HUES6 (cell line): ENCODE results near the gene TCF20.
A peak's percentile ranks its signal among the peaks of the same experiment; 100 is the strongest.

Experiments used
- H3K27ac ChIP-seq: 2 replicates; pipeline ENCODE4 v1.7.0; 2013; ENCODE audit warnings: low read depth, mild to moderate bottlenecking, low read length, inconsistent platforms
- H3K27me3 ChIP-seq: 2 replicates; pipeline ENCODE4 v1.6.1; 2013; ENCODE audit warnings: low read length; ENCODE audit not compliant: control insufficient read depth, insufficient read depth
- H3K36me3 ChIP-seq: 2 replicates; pipeline ENCODE4 v1.6.1; 2013; ENCODE audit warnings: low read length; ENCODE audit not compliant: control insufficient read depth, insufficient read depth
- H3K4me1 ChIP-seq: 2 replicates; pipeline ENCODE4 v1.6.1; 2013; ENCODE audit warnings: low read length; ENCODE audit not compliant: control insufficient read depth, insufficient read depth
- H3K4me3 ChIP-seq: 2 replicates; pipeline ENCODE4 v1.5.1; 2013; ENCODE audit warnings: low read depth, low read length
- H3K9ac ChIP-seq: one replicate; pipeline ENCODE4 v1.6.1; 2013; ENCODE audit warnings: mild to moderate bottlenecking, low read length
- H3K9me3 ChIP-seq: 2 replicates; pipeline ENCODE4 v1.6.1; 2013; ENCODE audit warnings: low read depth, low read length; ENCODE audit not compliant: control insufficient read depth, insufficient read depth

TCF20 gene

GRCh38 chr22:42309865-42310264 is 39.4 kb upstream of the TCF20 start:
- 0 out of 2 replicates have a peak, but pooled peaks cover 2% of the 10 kb centered on the region for H3K27me3 ChIP-seq
- H3K27ac ChIP-seq = no peak overlapping the region
- H3K9me3 ChIP-seq = no peaks in the 10 kb centered on the region
- H3K36me3 ChIP-seq = no peaks in the 10 kb centered on the region
- H3K4me3 ChIP-seq = no peak overlapping the region
- H3K4me1 ChIP-seq = peaks cover 41% of the 10 kb centered on the region
- H3K9ac ChIP-seq = no peak overlapping the region

GRCh38 chr22:42308892-42309468 is 38.5 kb upstream of the TCF20 start:
- H3K9me3 ChIP-seq = no peaks in the 10 kb centered on the region
- H3K4me1 ChIP-seq = peaks cover 41% of the 10 kb centered on the region
- H3K4me3 ChIP-seq = no peak overlapping the region
- H3K9ac ChIP-seq = no peak overlapping the region
- H3K36me3 ChIP-seq = no peaks in the 10 kb centered on the region
- H3K27me3 ChIP-seq = 0 out of 2 replicates have a peak, but pooled peaks cover 6% of the 10 kb centered on the region
- no peak overlapping the region for H3K27ac ChIP-seq

GRCh38 chr22:42307806-42308563 is 37.5 kb upstream of the TCF20 start:
- Histone ChIP-seq H3K36me3 (no peaks in the 10 kb centered on the region), H3K4me1 (peaks cover 41% of the 10 kb centered on the region), H3K9me3 (no peaks in the 10 kb centered on the region), H3K27me3 (0 out of 2 replicates have a peak, but pooled peaks cover 6% of the 10 kb centered on the region), H3K9ac (no peak overlapping the region), H3K27ac (no peak overlapping the region), H3K4me3 (no peak overlapping the region)

GRCh38 chr22:42306010-42306409 is 35.6 kb upstream of the TCF20 start:
- Histone ChIP-seq H3K9me3 (no peaks in the 10 kb centered on the region), H3K36me3 (no peaks in the 10 kb centered on the region), H3K9ac (no peak overlapping the region), H3K27me3 (peaks cover 13% of the 10 kb centered on the region; the same call in 1 of the 2 replicates), H3K4me1 (peaks cover 48% of the 10 kb centered on the region), H3K4me3 (no peak overlapping the region), H3K27ac (no peak overlapping the region)

GRCh38 chr22:42304324-42304790 is 33.9 kb upstream of the TCF20 start:
- no peak overlapping the region for H3K9ac ChIP-seq
- no peaks in the 10 kb centered on the region for H3K9me3 ChIP-seq
- peaks cover 52% of the 10 kb centered on the region for H3K4me1 ChIP-seq
- H3K36me3 ChIP-seq = no peaks in the 10 kb centered on the region
- H3K27me3 ChIP-seq = peaks cover 13% of the 10 kb centered on the region; the same call in 1 of the 2 replicates
- H3K27ac ChIP-seq = no peak overlapping the region
- H3K4me3 ChIP-seq = peak overlapping the region; percentile 43

- Histone ChIP-seq H3K4me1 (peaks cover 59% of the 10 kb centered on the region), H3K9me3 (no peaks in the 10 kb centered on the region), H3K27me3 (peaks cover 13% of the 10 kb centered on the region; the same call in 1 of the 2 replicates), H3K36me3 (no peaks in the 10 kb centered on the region), H3K27ac (no peak overlapping the region), H3K9ac (no peak overlapping the region), H3K4me3 (peak overlapping the region; percentile 43)
Observed at GRCh38 chr22:42303396-42304323, 33.2 kb upstream of the TCF20 start.

GRCh38 chr22:42301742-42302102 is 31.3 kb upstream of the TCF20 start:
- H3K9ac ChIP-seq = no peak overlapping the region
- no peaks in the 10 kb centered on the region for H3K9me3 ChIP-seq
- H3K4me1 ChIP-seq = peaks cover 78% of the 10 kb centered on the region
- H3K27me3 ChIP-seq = peaks cover 13% of the 10 kb centered on the region; the same call in 1 of the 2 replicates
- H3K4me3 ChIP-seq = no peak overlapping the region
- no peak overlapping the region for H3K27ac ChIP-seq
- no peaks in the 10 kb centered on the region for H3K36me3 ChIP-seq

GRCh38 chr22:42301077-42301741 is 30.8 kb upstream of the TCF20 start:
- peaks cover 13% of the 10 kb centered on the region; the same call in 1 of the 2 replicates for H3K27me3 ChIP-seq
- H3K4me3 ChIP-seq = no peak overlapping the region
- H3K36me3 ChIP-seq = no peaks in the 10 kb centered on the region
- no peaks in the 10 kb centered on the region for H3K9me3 ChIP-seq
- no peak overlapping the region for H3K9ac ChIP-seq
- H3K4me1 ChIP-seq = peaks cover 79% of the 10 kb centered on the region
- no peak overlapping the region for H3K27ac ChIP-seq

GRCh38 chr22:42300259-42301076 is 30.0 kb upstream of the TCF20 start:
- Histone ChIP-seq H3K27ac (no peak overlapping the region; the same call in 1 of the 2 replicates), H3K4me3 (peak overlapping the region; percentile 49), H3K27me3 (peaks cover 13% of the 10 kb centered on the region; the same call in 1 of the 2 replicates), H3K36me3 (no peaks in the 10 kb centered on the region), H3K9ac (peak overlapping the region; percentile 65), H3K4me1 (peaks cover 76% of the 10 kb centered on the region), H3K9me3 (no peaks in the 10 kb centered on the region)
